Measurements from ENCODE around the gene NLK. TPM values are rescaled to one million over a fixed set of nuclear protein-coding genes. Genes with fewer than 3 reads are reported as not detected.

NLK gene
- polyA plus RNA-seq, 1 donor from 2014 or later = 81.7 TPM

- H3K9me2 ChIP-seq (ENCODE audit: insufficient read depth, low read length) = no peaks in the 10 kb centered on the region
- H3K36me3 ChIP-seq (ENCODE audit: insufficient read depth, low read length) = no peaks in the 10 kb centered on the region
- H3K27ac ChIP-seq (ENCODE audit: low read length) = no peak overlapping the region
- H3K4me3 ChIP-seq (ENCODE audit: low read length) = no peak overlapping the region
- H3K27me3 ChIP-seq (ENCODE audit: insufficient read depth, low read depth, low read length) = no peaks in the 10 kb centered on the region
- no peak overlapping the region for H2AFZ ChIP-seq (ENCODE audit: low read depth, low read length)
- H3K9me3 ChIP-seq (ENCODE audit: low read length) = no peaks in the 10 kb centered on the region
- H3K79me2 ChIP-seq (replicated peaks; ENCODE audit: insufficient read depth, low read length) = no peaks in the 10 kb centered on the region
- H4K20me1 ChIP-seq (ENCODE audit: insufficient read depth) = no peaks in the 10 kb centered on the region
- TF ChIP-seq CTCF (IDR thresholded peaks at IDR 0.05; ENCODE audit: poor library complexity, severe bottlenecking) = no peak
- no peak for TF ChIP-seq MXI1 (conservative IDR thresholded peaks at IDR 0.05; ENCODE audit: poor library complexity, severe bottlenecking)
- TF ChIP-seq, protein P1, sequence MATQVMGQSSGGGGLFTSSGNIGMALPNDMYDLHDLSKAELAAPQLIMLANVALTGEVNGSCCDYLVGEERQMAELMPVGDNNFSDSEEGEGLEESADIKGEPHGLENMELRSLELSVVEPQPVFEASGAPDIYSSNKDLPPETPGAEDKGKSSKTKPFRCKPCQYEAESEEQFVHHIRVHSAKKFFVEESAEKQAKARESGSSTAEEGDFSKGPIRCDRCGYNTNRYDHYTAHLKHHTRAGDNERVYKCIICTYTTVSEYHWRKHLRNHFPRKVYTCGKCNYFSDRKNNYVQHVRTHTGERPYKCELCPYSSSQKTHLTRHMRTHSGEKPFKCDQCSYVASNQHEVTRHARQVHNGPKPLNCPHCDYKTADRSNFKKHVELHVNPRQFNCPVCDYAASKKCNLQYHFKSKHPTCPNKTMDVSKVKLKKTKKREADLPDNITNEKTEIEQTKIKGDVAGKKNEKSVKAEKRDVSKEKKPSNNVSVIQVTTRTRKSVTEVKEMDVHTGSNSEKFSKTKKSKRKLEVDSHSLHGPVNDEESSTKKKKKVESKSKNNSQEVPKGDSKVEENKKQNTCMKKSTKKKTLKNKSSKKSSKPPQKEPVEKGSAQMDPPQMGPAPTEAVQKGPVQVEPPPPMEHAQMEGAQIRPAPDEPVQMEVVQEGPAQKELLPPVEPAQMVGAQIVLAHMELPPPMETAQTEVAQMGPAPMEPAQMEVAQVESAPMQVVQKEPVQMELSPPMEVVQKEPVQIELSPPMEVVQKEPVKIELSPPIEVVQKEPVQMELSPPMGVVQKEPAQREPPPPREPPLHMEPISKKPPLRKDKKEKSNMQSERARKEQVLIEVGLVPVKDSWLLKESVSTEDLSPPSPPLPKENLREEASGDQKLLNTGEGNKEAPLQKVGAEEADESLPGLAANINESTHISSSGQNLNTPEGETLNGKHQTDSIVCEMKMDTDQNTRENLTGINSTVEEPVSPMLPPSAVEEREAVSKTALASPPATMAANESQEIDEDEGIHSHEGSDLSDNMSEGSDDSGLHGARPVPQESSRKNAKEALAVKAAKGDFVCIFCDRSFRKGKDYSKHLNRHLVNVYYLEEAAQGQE (IDR thresholded peaks at IDR 0.05; ENCODE audit: borderline replicate concordance) = no peak
- TF ChIP-seq EZH2 (IDR thresholded peaks at IDR 0.05; ENCODE audit: borderline replicate concordance, insufficient read depth, low read length, poor library complexity, severe bottlenecking) = no peak
- TF ChIP-seq TAF1 (IDR thresholded peaks at IDR 0.05; ENCODE audit: low read depth) = no peak
- TF ChIP-seq RAD21 (conservative IDR thresholded peaks at IDR 0.05) = no peak
- no peak for TF ChIP-seq POLR2AphosphoS5 (IDR thresholded peaks at IDR 0.05)
- TF ChIP-seq EP300 (conservative IDR thresholded peaks at IDR 0.05; ENCODE audit: poor library complexity, severe bottlenecking) = no peak
- TF ChIP-seq SMC3 (conservative IDR thresholded peaks at IDR 0.05; ENCODE audit: poor library complexity) = no peak
- no peak overlapping the region for H3K9ac ChIP-seq (ENCODE audit: low read length)
- H3K4me2 ChIP-seq (ENCODE audit: low read length) = no peak overlapping the region
- H3F3A ChIP-seq (ENCODE audit: insufficient read depth, low read length, poor library complexity, severe bottlenecking) = no peaks in the 10 kb centered on the region
Measured at GRCh38 chr17:28194382-28194781, 151.9 kb downstream of the NLK start.

DNA sequence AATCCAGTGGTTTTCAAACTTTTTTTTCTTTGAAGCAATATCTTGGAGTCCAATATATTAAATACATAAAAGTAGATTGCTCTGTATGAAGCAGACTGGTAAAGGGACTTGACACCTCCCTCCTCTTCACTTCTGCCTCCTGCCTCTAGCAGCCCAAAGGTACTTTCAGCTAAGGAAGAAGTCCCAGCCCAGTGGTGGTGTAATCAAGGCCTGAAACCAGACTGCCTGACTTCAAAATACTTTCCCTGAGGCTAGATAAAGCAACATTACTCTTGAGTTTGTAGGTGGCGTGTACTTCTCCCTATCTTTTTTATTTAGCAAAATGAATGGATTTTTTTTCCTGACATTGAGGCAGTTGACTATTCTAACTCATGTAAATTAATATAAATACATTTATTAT, 154.2 kb downstream of the NLK start:
- H3K36me3 ChIP-seq (ENCODE audit: insufficient read depth, low read length) = no peaks in the 10 kb centered on the region
- H3K27ac ChIP-seq (ENCODE audit: low read length) = no peak overlapping the region
- H2AFZ ChIP-seq (ENCODE audit: low read depth, low read length) = no peak overlapping the region
- H3K79me2 ChIP-seq (replicated peaks; ENCODE audit: insufficient read depth, low read length) = no peaks in the 10 kb centered on the region
- H3K9me2 ChIP-seq (ENCODE audit: insufficient read depth, low read length) = no peaks in the 10 kb centered on the region
- H3K9me3 ChIP-seq (ENCODE audit: low read length) = no peaks in the 10 kb centered on the region
- no peak for TF ChIP-seq RAD21 (conservative IDR thresholded peaks at IDR 0.05)
- TF ChIP-seq EZH2 (IDR thresholded peaks at IDR 0.05; ENCODE audit: borderline replicate concordance, insufficient read depth, low read length, poor library complexity, severe bottlenecking) = no peak
- TF ChIP-seq TAF1 (IDR thresholded peaks at IDR 0.05; ENCODE audit: low read depth) = no peak
- TF ChIP-seq, protein P1 (IDR thresholded peaks at IDR 0.05; ENCODE audit: borderline replicate concordance) = no peak
- TF ChIP-seq CTCF (IDR thresholded peaks at IDR 0.05; ENCODE audit: poor library complexity, severe bottlenecking) = no peak
- TF ChIP-seq EP300 (conservative IDR thresholded peaks at IDR 0.05; ENCODE audit: poor library complexity, severe bottlenecking) = no peak
- TF ChIP-seq MXI1 (conservative IDR thresholded peaks at IDR 0.05; ENCODE audit: poor library complexity, severe bottlenecking) = no peak
- TF ChIP-seq SMC3 (conservative IDR thresholded peaks at IDR 0.05; ENCODE audit: poor library complexity) = no peak
- no peak for TF ChIP-seq POLR2AphosphoS5 (IDR thresholded peaks at IDR 0.05)
- no peak overlapping the region for H3K9ac ChIP-seq (ENCODE audit: low read length)
- no peak overlapping the region for H3K4me2 ChIP-seq (ENCODE audit: low read length)
- H3K27me3 ChIP-seq (ENCODE audit: insufficient read depth, low read depth, low read length) = no peaks in the 10 kb centered on the region
- H4K20me1 ChIP-seq (ENCODE audit: insufficient read depth) = no peaks in the 10 kb centered on the region
- no peak overlapping the region for H3K4me3 ChIP-seq (ENCODE audit: low read length)
- H3F3A ChIP-seq (ENCODE audit: insufficient read depth, low read length, poor library complexity, severe bottlenecking) = no peaks in the 10 kb centered on the region

Data from neural cell (in vitro differentiated cells).